GM12892 (cell line): ENCODE data around the gene TRAF3IP1.

Source experiments
- POLR2A ChIP-seq: IDR thresholded peaks from 2 replicates; pipeline ENCODE4 v1.6.1; 2011; ENCODE audit warnings: low read depth, low read length, control low read depth
- POLR2AphosphoS5 ChIP-seq: IDR thresholded peaks from 2 replicates; pipeline ENCODE4 v1.6.1; 2011; ENCODE audit warnings: low read depth, low read length, control low read depth
- TAF1 ChIP-seq: IDR thresholded peaks from 2 replicates; pipeline ENCODE4 v1.6.1; 2011; ENCODE audit warnings: low read depth, mild to moderate bottlenecking, control low read depth, low read length, borderline replicate concordance

- TF ChIP-seq POLR2AphosphoS5 = no peak
- no peak for TF ChIP-seq POLR2A
- no peak for TF ChIP-seq TAF1
Observed at GRCh38 chr2:238444242-238444641, 123.9 kb downstream of the TRAF3IP1 start.
